Upper lobe of left lung (tissue), 6 donors: ENCODE results near the gene IER3. TPM values are rescaled to one million over a fixed set of nuclear protein-coding genes. Genes with fewer than 3 reads are reported as not detected.
A peak's percentile ranks its signal among the peaks of the same experiment; 100 is the strongest.

Experiments used
- ATAC-seq, 2 donors: fragments of 200-7000 bp; cut with Tn5 transposase; one replicate each; pipeline ENCODE4 v1.9.1; 2022; ENCODE audit warnings: mild to moderate bottlenecking in 2 of 2, moderate library complexity in 2 of 2; ENCODE audit not compliant: low FRiP score in 2 of 2
- DNase-seq, 2 donors: peaks; one replicate each; pipeline ENCODE4 v3.0.0-alpha.2; 2019 to 2020
- H3K27ac ChIP-seq, 4 donors: fragments of 200-600 bp; sonication (generic); one replicate each; pipeline ENCODE4 v1.5.1; 2016 to 2019
- H3K27me3 ChIP-seq, 4 donors: fragments of 200-600 bp; sonication (generic); one replicate each; pipeline ENCODE4 v1.5.1; 2017 to 2019
- H3K36me3 ChIP-seq, 4 donors: fragments of 200-600 bp; sonication (generic); one replicate each; pipeline ENCODE4 v1.5.1; 2016 to 2019
- H3K4me1 ChIP-seq, 4 donors: fragments of 200-600 bp; sonication (generic); one replicate each; pipeline ENCODE4 v1.5.1; 2018 to 2019
- H3K4me3 ChIP-seq, 4 donors: fragments of 200-600 bp; sonication (generic); one replicate each; pipeline ENCODE4 v1.5.1; 2017 to 2019; ENCODE audit warnings: mild to moderate bottlenecking in 2 of 4, moderate library complexity in 1 of 4
- H3K9me3 ChIP-seq, 4 donors: fragments of 200-600 bp; sonication (generic); one replicate each; pipeline ENCODE4 v1.5.1; 2018 to 2019
- EP300 ChIP-seq, 4 donors: sonication (generic); formaldehyde crosslinking; IDR thresholded peaks; one replicate each; pipeline ENCODE4 v1.5.1; 2017; ENCODE audit warnings: antibody characterized with exemption in 4 of 4, control low read depth in 2 of 4
- POLR2A ChIP-seq, 4 donors: fragments of 450-650 bp; IDR thresholded peaks; one replicate each; pipeline ENCODE4 v1.5.1; 2016 to 2017; ENCODE audit warnings: antibody characterized with exemption in 4 of 4, mild to moderate bottlenecking in 2 of 4
- POLR2AphosphoS5 ChIP-seq, 2 donors: sonication (generic); formaldehyde crosslinking; IDR thresholded peaks; one replicate each; pipeline ENCODE4 v1.5.1; 2017; ENCODE audit warnings: antibody characterized with exemption in 2 of 2
- WGBS, 2 donors: methylation state at CpG; one replicate each; pipeline ENCODE4 v1.1.5; 2017 to 2018; 5-methylcytosine and 5-hydroxymethylcytosine counted together
- total RNA-seq, 6 donors: library from RNA; depleted of rRNA in 4 of 6; stranded (reverse); fragments of >200 nt in 4 of 6; gene quantifications; one replicate each; pipeline versions ENCODE4 v1.1.0 to v1.2.1, GENCODE V29; 2016 to 2021
- TF ChIP-seq, protein P1 (sequence below), 6 experiments: fragments of 450-650 bp in 4 of 6; fragments of 200-600 bp in 2 of 6; sonication (generic) in 2 of 6; IDR thresholded peaks; one replicate each; pipeline ENCODE4 v1.5.1; 2016 to 2019; ENCODE audit warnings: antibody characterized with exemption in 6 of 6
- donor health status: DM: no; HTN: no; CAD: no; lungs with moderate emphysema.
- donor health status: DM: no; HTN: yes; CAD: no; lungs with severe emphysema.

IER3 gene
- total RNA-seq, 6 donors from 2014 or later: 4.2 to 61.1 (median 19.8) TPM

DNA sequence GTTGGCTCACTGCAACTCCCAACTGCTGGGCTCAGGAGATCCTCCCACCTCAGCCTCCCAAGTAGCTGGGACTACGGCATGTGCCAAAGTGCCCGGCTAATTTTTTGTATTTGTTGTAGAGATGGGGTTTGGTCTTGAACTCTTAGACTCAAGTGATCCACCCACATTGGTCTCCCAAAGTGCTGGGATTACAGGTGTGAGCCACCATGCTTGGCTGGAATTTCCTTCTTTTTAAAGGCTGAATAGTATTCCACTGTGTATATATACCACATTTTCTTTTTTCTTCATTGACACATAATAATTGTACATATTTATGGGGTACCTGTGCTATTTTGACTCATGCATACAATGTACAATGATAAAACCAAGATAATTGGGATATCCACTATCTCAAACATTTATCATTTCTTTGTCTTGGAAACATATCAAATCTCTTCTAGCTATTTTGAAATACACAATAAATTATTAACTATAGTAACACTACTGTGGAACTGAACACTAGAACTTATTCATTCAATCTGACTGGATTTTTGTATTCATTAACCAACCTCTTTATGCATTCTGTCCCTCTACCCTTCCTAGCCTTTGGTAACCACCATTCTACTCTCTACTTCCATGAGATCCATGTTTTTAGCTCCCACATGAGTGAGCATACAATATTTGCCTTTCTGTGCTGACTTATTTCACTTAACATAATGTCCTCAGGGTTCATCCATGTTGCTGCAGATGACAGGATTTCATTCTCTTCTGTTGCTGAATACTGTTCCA, 35.1 kb downstream of the IER3 start:
- Histone ChIP-seq H3K27ac (no peak overlapping the region), H3K36me3 (peaks cover 11 to 89% (median 53%) of the 10 kb centered on the region in 4 donors), H3K4me3 (no peak overlapping the region), H3K9me3 (no peaks in the 10 kb centered on the region), H3K27me3 (no peaks in the 10 kb centered on the region), H3K4me1 (no peaks in the 10 kb centered on the region)
- no peak for DNase-seq
- WGBS, 2 donors: 92 to 95% methylated on average over 2 of the region's 2 CpGs
- TF ChIP-seq, protein P1, sequence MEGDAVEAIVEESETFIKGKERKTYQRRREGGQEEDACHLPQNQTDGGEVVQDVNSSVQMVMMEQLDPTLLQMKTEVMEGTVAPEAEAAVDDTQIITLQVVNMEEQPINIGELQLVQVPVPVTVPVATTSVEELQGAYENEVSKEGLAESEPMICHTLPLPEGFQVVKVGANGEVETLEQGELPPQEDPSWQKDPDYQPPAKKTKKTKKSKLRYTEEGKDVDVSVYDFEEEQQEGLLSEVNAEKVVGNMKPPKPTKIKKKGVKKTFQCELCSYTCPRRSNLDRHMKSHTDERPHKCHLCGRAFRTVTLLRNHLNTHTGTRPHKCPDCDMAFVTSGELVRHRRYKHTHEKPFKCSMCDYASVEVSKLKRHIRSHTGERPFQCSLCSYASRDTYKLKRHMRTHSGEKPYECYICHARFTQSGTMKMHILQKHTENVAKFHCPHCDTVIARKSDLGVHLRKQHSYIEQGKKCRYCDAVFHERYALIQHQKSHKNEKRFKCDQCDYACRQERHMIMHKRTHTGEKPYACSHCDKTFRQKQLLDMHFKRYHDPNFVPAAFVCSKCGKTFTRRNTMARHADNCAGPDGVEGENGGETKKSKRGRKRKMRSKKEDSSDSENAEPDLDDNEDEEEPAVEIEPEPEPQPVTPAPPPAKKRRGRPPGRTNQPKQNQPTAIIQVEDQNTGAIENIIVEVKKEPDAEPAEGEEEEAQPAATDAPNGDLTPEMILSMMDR (IDR thresholded peaks at IDR 0.05): no peak
- TF ChIP-seq EP300 (IDR thresholded peaks at IDR 0.05) (no peak), POLR2AphosphoS5 (IDR thresholded peaks at IDR 0.05) (no peak), POLR2A (IDR thresholded peaks at IDR 0.05) (no peak)
- ATAC-seq: no peak

- WGBS, 2 donors: 85% methylated on average over 3 to 6 of the region's 6 CpGs
- DNase-seq (no peak), ATAC-seq (no peak)
- H3K9me3 ChIP-seq: no peaks in the 10 kb centered on the region
- H3K27me3 ChIP-seq: no peaks in the 10 kb centered on the region
- no peak for TF ChIP-seq POLR2A (IDR thresholded peaks at IDR 0.05)
- TF ChIP-seq, protein P1 (IDR thresholded peaks at IDR 0.05): no peak
- no peak for TF ChIP-seq POLR2AphosphoS5 (IDR thresholded peaks at IDR 0.05)
- TF ChIP-seq EP300 (IDR thresholded peaks at IDR 0.05): no peak
- H3K4me1 ChIP-seq: no peaks in the 10 kb centered on the region
- peaks cover 11 to 89% (median 49%) of the 10 kb centered on the region in 4 donors for H3K36me3 ChIP-seq
- H3K4me3 ChIP-seq: no peak overlapping the region
- no peak overlapping the region for H3K27ac ChIP-seq
Observed at GRCh38 chr6:30707281-30707850, 37.0 kb downstream of the IER3 start.

DNA sequence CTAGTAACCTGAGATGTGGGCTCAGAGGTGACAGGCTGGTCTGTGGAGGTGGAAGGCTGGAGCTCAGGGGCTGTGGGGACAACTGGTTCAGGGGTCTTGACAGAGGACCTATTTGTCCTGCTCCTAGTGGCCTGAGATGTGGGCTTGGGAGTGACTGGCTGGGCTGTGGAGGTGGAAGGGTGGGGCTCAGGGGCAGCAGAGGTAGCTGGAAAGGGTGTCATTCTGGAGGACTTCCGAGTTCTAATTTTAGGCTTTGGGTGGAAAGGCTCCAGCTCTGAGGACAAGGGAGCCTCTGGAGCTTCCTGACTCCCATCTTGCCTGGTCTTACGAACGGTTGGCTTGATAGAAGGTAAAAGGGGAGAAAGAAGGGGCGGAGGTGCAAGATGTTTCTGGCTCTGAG, 38.7 kb downstream of the IER3 start:
- peaks cover 0 to under 1% (median 0%) of the 10 kb centered on the region in 4 donors for H3K4me1 ChIP-seq
- no peak overlapping the region for H3K27ac ChIP-seq
- H3K27me3 ChIP-seq: no peaks in the 10 kb centered on the region
- H3K9me3 ChIP-seq: no peaks in the 10 kb centered on the region
- peaks cover 5 to 83% (median 35%) of the 10 kb centered on the region in 4 donors for H3K36me3 ChIP-seq
- H3K4me3 ChIP-seq: no peak overlapping the region
- no peak for TF ChIP-seq POLR2A (IDR thresholded peaks at IDR 0.05)
- no peak for TF ChIP-seq POLR2AphosphoS5 (IDR thresholded peaks at IDR 0.05)
- TF ChIP-seq EP300 (IDR thresholded peaks at IDR 0.05): no peak
- TF ChIP-seq, protein P1 (IDR thresholded peaks at IDR 0.05): no peak
- 97 to 100% methylated on average over 4 of the region's 4 CpGs for WGBS, 2 donors
- no peak for ATAC-seq
- no peak for DNase-seq

- H3K9me3 ChIP-seq: no peaks in the 10 kb centered on the region
- no peak overlapping the region for H3K27ac ChIP-seq
- no peak overlapping the region for H3K4me3 ChIP-seq
- DNase-seq: no peak
- 73 to 83% methylated on average over 4 of the region's 4 CpGs for WGBS, 2 donors
- no peaks in the 10 kb centered on the region for H3K27me3 ChIP-seq
- peak in 1 of 2 donors; percentile 23 for ATAC-seq
- H3K4me1 ChIP-seq: peaks cover 0 to 5% (median 0%) of the 10 kb centered on the region in 4 donors
- TF ChIP-seq EP300 (IDR thresholded peaks at IDR 0.05) (no peak), POLR2A (IDR thresholded peaks at IDR 0.05) (no peak), POLR2AphosphoS5 (IDR thresholded peaks at IDR 0.05) (no peak)
- TF ChIP-seq, protein P1 (IDR thresholded peaks at IDR 0.05): no peak
- H3K36me3 ChIP-seq: peaks cover 5 to 71% (median 27%) of the 10 kb centered on the region in 4 donors
Observed at GRCh38 chr6:30703821-30704220, 40.5 kb downstream of the IER3 start.
